Keratinocyte (primary cell): ENCODE data around the gene PNP. TPM values are rescaled to one million over a fixed set of nuclear protein-coding genes. Genes with fewer than 3 reads are reported as not detected.

Source experiments
- DNase-seq: peaks from one replicate; pipeline ENCODE4 v3.0.0-alpha.2; 2011; ENCODE audit warnings: low read depth, missing footprints, low spot score
- FAIRE-seq: peaks from 2 replicates; lab custom pipeline; 2011; peaks lifted over from hg19 to GRCh38; lab: Jason Lieb, UNC
- H2AFZ ChIP-seq: 2 replicates; pipeline ENCODE4 v1.6.0; 2012; ENCODE audit warnings: low read length, control low read depth, inconsistent platforms; ENCODE audit not compliant: control insufficient read depth
- H3K27ac ChIP-seq: 2 replicates; pipeline ENCODE4 v1.5.1; 2011; ENCODE audit warnings: low read length; ENCODE audit not compliant: control insufficient read depth, insufficient read depth
- H3K27me3 ChIP-seq: 3 replicates; pipeline ENCODE4 v1.6.0; 2011; ENCODE audit warnings: low read length; ENCODE audit not compliant: control insufficient read depth, insufficient read depth; ENCODE audit errors: extremely low read depth
- H3K36me3 ChIP-seq, 2 experiments: 2 replicates in 1 of 2; 3 replicates in 1 of 2; pipeline ENCODE4 v1.5.1; 2011; ENCODE audit warnings: low read length in 2 of 2, mild to moderate bottlenecking in 1 of 2; ENCODE audit not compliant: control insufficient read depth in 2 of 2, insufficient read depth in 2 of 2; ENCODE audit errors: extremely low read depth in 1 of 2
- H3K4me1 ChIP-seq: 3 replicates; pipeline ENCODE4 v1.5.1; 2011; ENCODE audit warnings: low read length; ENCODE audit not compliant: control insufficient read depth, insufficient read depth; ENCODE audit errors: extremely low read depth
- H3K4me2 ChIP-seq: 3 replicates; pipeline ENCODE4 v1.6.0; 2011; ENCODE audit warnings: low read depth, low read length; ENCODE audit not compliant: control insufficient read depth, insufficient read depth; ENCODE audit errors: extremely low read depth
- H3K4me3 ChIP-seq, 3 experiments: fragments of 200-600 bp in 1 of 3; sonication (generic) in 1 of 3; 2 replicates in 2 of 3; 3 replicates in 1 of 3; pipeline ENCODE4 v1.5.1; 2011 to 2016; ENCODE audit warnings: low read length in 3 of 3, mild to moderate bottlenecking in 3 of 3, control low read depth in 2 of 3, inconsistent platforms in 1 of 3, low read depth in 1 of 3, mixed read lengths in 1 of 3, mixed run types in 1 of 3, moderate library complexity in 1 of 3; ENCODE audit not compliant: control insufficient read depth in 2 of 3, insufficient read depth in 2 of 3; ENCODE audit errors: extremely low read depth in 1 of 3
- H3K79me2 ChIP-seq: 2 replicates; pipeline ENCODE4 v1.6.0; 2012; ENCODE audit warnings: low read length; ENCODE audit not compliant: control insufficient read depth, insufficient read depth
- H3K9ac ChIP-seq: 3 replicates; pipeline ENCODE4 v1.6.0; 2011; ENCODE audit warnings: low read length; ENCODE audit not compliant: control insufficient read depth, insufficient read depth; ENCODE audit errors: extremely low read depth
- H3K9me1 ChIP-seq: 3 replicates; pipeline ENCODE4 v1.6.0; 2011; ENCODE audit warnings: low read length; ENCODE audit not compliant: control insufficient read depth, insufficient read depth; ENCODE audit errors: extremely low read depth
- H3K9me3 ChIP-seq: 2 replicates; pipeline ENCODE4 v1.5.1; 2012; ENCODE audit warnings: low read depth, low read length; ENCODE audit not compliant: control insufficient read depth
- H4K20me1 ChIP-seq: 3 replicates; pipeline ENCODE4 v1.6.0; 2011; ENCODE audit warnings: low read length; ENCODE audit not compliant: control insufficient read depth, insufficient read depth; ENCODE audit errors: extremely low read depth
- CTCF ChIP-seq, 3 experiments: IDR thresholded peaks in 1 of 3; conservative IDR thresholded peaks in 1 of 3; optimal IDR thresholded peaks in 1 of 3; 2 replicates in 2 of 3; 3 replicates in 1 of 3; pipeline versions ENCODE3 to v1.5.1; 2011; ENCODE audit warnings: low read length in 3 of 3, mild to moderate bottlenecking in 3 of 3, moderate library complexity in 2 of 3, control low read depth in 1 of 3, inconsistent platforms in 1 of 3; ENCODE audit not compliant: insufficient read depth in 2 of 3; ENCODE audit errors: extremely low read depth in 1 of 3
- EZH2 ChIP-seq: IDR thresholded peaks from one replicate; pipeline ENCODE4 v1.6.1; 2012; ENCODE audit warnings: inconsistent platforms, mild to moderate bottlenecking, low read length, moderate library complexity
- dilution Hi-C: fragments of 300-500 bp; cut with MboI; formaldehyde crosslinking; loops from one replicate; pipeline ENCODE4 v1.7.0; 2020; ENCODE audit warnings: low sequenced_read_pairs; ENCODE audit not compliant: extremely low pct_ligation_motif_present
- polyA plus RNA-seq, 5 experiments: library from polyadenylated mRNA; depleted of rRNA in 3 of 5; stranded (reverse) in 3 of 5; stranded (forward) in 1 of 5; unstranded in 1 of 5; fragments of >200 nt; gene quantifications; 1 replicate in 1 of 5; 2 replicates in 3 of 5; 3 replicates in 1 of 5; pipeline versions ENCODE4 v1.2.1 to v1.2.3, GENCODE V29; 2011 to 2012; ENCODE audit warnings: missing spikeins in 2 of 5, low read depth in 1 of 5, low replicate concordance in 1 of 5

Gene PNP
- polyA plus RNA-seq, 1 donor (not counting 4 experiments of a cell fraction or from before 2014, with no cell fraction given): 325 TPM

- Histone ChIP-seq H3K4me3 (peak overlapping the region; percentile 79 to 93 (median 87)), H3K4me1 (peaks cover 18% of the 10 kb centered on the region), H2AFZ (peak overlapping the region; percentile 66), H3K27me3 (no peaks in the 10 kb centered on the region), H3K4me2 (peak overlapping the region; percentile 92), H3K79me2 (peaks cover 50% of the 10 kb centered on the region), H3K27ac (peak overlapping the region; percentile 91), H3K9ac (peak overlapping the region; percentile 97), H4K20me1 (peaks cover 7% of the 10 kb centered on the region), H3K9me1 (no peaks in the 10 kb centered on the region), H3K36me3 (peaks cover 15 to 38% of the 10 kb centered on the region in 2 experiments), H3K9me3 (no peaks in the 10 kb centered on the region)
- FAIRE-seq (no peak), DNase-seq (no peak)
- TF ChIP-seq EZH2 (no peak), CTCF (optimal IDR thresholded peaks at IDR 0.05 in 1 of 3, IDR thresholded peaks at IDR 0.05 in 1 of 3, conservative IDR thresholded peaks at IDR 0.05 in 1 of 3; ENCODE audit: extremely low read depth in 1 of 3, insufficient read depth in 2 of 3, low read length in 3 of 3) (no peak)
- dilution Hi-C loops: no loop called here
These were observed 1.3 kb downstream of the PNP start for GRCh38 chr14:20470603-20470901.

GRCh38 chr14:20472536-20473169 is 3.4 kb downstream of the PNP start:
- no peak for DNase-seq
- no peak overlapping the region for H3K4me2 ChIP-seq
- TF ChIP-seq CTCF (optimal IDR thresholded peaks at IDR 0.05 in 1 of 3, IDR thresholded peaks at IDR 0.05 in 1 of 3, conservative IDR thresholded peaks at IDR 0.05 in 1 of 3; ENCODE audit: extremely low read depth in 1 of 3, insufficient read depth in 2 of 3, low read length in 3 of 3) (no peak), EZH2 (no peak)

More at GRCh38 chr14:20472536-20473169, 3.4 kb downstream of the PNP start:
- H3K9me1 ChIP-seq: peaks cover 4% of the 10 kb centered on the region
- no peak overlapping the region for H2AFZ ChIP-seq
- peaks cover 30 to 58% of the 10 kb centered on the region in 2 experiments for H3K36me3 ChIP-seq
- no peaks in the 10 kb centered on the region for H3K27me3 ChIP-seq
- dilution Hi-C loops: no loop called here
- H3K9me3 ChIP-seq: no peaks in the 10 kb centered on the region
- no peak overlapping the region for H3K4me3 ChIP-seq
- no peak overlapping the region for H3K27ac ChIP-seq
- FAIRE-seq: no peak
- H3K79me2 ChIP-seq: peaks cover 50% of the 10 kb centered on the region
- peaks cover 11% of the 10 kb centered on the region for H4K20me1 ChIP-seq
- no peak overlapping the region for H3K9ac ChIP-seq
- peaks cover 33% of the 10 kb centered on the region for H3K4me1 ChIP-seq
